ENCODE results near the gene MIOS. TPM values are rescaled to one million over a fixed set of nuclear protein-coding genes. Genes with fewer than 3 reads are reported as not detected.

MIOS gene
- total and polyA plus RNA-seq, 2 of the 4 experiments (the other 2 are of a cell fraction) = 10.6 to 32.4 TPM

DNA sequence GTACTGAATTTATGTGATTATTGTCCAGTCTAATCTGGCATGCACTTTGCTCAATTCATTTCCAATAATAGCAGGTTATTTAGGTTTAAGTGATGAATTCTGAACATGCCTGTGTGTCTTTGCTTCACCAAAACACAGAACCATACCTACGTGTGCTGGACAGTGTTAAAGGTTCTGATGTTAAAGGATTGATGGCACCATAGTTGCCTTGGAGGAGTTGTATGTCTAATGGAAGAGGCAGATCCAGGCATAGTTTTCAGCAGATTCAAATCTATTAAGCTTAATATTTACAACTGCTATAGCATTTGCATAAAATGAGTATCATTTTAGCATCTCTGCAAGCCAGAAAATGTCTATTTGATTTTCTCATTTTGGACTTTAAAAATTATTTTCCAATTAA lies 45.8 kb downstream of the MIOS start:
- Histone ChIP-seq H3K9ac (ENCODE audit: low read depth, low read length) (no peak overlapping the region), H4K8ac (ENCODE audit: low read depth in 2 of 2, low read length in 2 of 2) (no peak overlapping the region), H3K27ac (ENCODE audit: insufficient read depth, low read length) (no peak overlapping the region), H4K20me1 (ENCODE audit: insufficient read depth, low read length) (no peaks in the 10 kb centered on the region), H2AK9ac (replicated peaks; ENCODE audit: low read depth, low read length, poor library complexity) (no peak overlapping the region), H3K9me3 (ENCODE audit: control insufficient read depth, insufficient read depth, low read length) (no peaks in the 10 kb centered on the region), H3K36me3 (ENCODE audit: control insufficient read depth, insufficient read depth, low read length) (no peaks in the 10 kb centered on the region), H3K4me3 (ENCODE audit: insufficient read depth, low read depth, low read length) (no peak overlapping the region), H3K4me1 (ENCODE audit: control insufficient read depth, insufficient read depth, low read length) (no peaks in the 10 kb centered on the region), H2BK15ac (ENCODE audit: low read depth, low read length) (no peak overlapping the region), H3K23ac (ENCODE audit: low read depth, low read length) (no peak overlapping the region), H2AFZ (replicated peaks; ENCODE audit: low read length, poor library complexity) (no peak overlapping the region), H3K27me3 (ENCODE audit: control insufficient read depth, insufficient read depth, low read length) (no peaks in the 10 kb centered on the region), H3K18ac (ENCODE audit: low read depth, low read length) (no peak overlapping the region), H2BK5ac (ENCODE audit: low read depth, low read length, poor library complexity, severe bottlenecking) (no peak overlapping the region), H2BK120ac (ENCODE audit: low read depth, low read length) (no peak overlapping the region), H3K4me2 (ENCODE audit: low read depth, low read length) (no peak overlapping the region), H3K56ac (ENCODE audit: extremely low read depth, insufficient read depth, low read length) (no peak overlapping the region), H4K5ac (ENCODE audit: low read depth, low read length) (no peak overlapping the region), H3K4ac (ENCODE audit: low read depth, low read length) (no peak overlapping the region), H3K79me1 (ENCODE audit: low read depth in 1 of 2, low read length in 2 of 2) (no peaks in the 10 kb centered on the region), H4K91ac (ENCODE audit: insufficient read depth, low read depth, low read length) (no peak overlapping the region), H3K9me1 (ENCODE audit: insufficient read depth, low read length) (no peaks in the 10 kb centered on the region), H2BK20ac (ENCODE audit: low read depth, low read length) (no peak overlapping the region), H2AK5ac (ENCODE audit: low read depth, low read length) (no peak overlapping the region), H3K14ac (replicated peaks; ENCODE audit: low read depth, low read length) (no peak overlapping the region)
- intact Hi-C loops (cut with micrococcal nuclease) (no loop called here), dilution Hi-C loops (cut with HindIII; ENCODE audit: low sequenced_read_pairs, unreplicated experiment) (no loop called here), in situ Hi-C loops (cut with MboI; ENCODE audit: low sequenced_read_pairs) (no loop called here)
- ChIA-PET POLR2A (ENCODE audit: unreplicated experiment) (no interaction called here), CTCF (no interaction called here)
- no CpG with 5 or more reads among the region's 1 CpG for WGBS, 2 experiments (ENCODE audit: extremely low coverage in 2 of 2, insufficient read length in 1 of 2)
- DNase-seq (no peak), ATAC-seq (ENCODE audit: low read depth) (no peak)
- TF ChIP-seq MXI1 (IDR thresholded peaks at IDR 0.05; ENCODE audit: borderline replicate concordance, low read depth, low read length) (no peak), RAD21 (IDR thresholded peaks at IDR 0.05; ENCODE audit: low read length) (no peak), FOS (IDR thresholded peaks at IDR 0.05; ENCODE audit: low read depth, low read length) (no peak), CEBPB (IDR thresholded peaks at IDR 0.05; ENCODE audit: low read depth, low read length) (no peak), MAZ (IDR thresholded peaks at IDR 0.05; ENCODE audit: borderline replicate concordance, low read depth, low read length) (no peak), BHLHE40 (IDR thresholded peaks at IDR 0.05; ENCODE audit: low read depth, low read length) (no peak), RFX5 (IDR thresholded peaks at IDR 0.05; ENCODE audit: low read depth, low read length) (no peak), NFE2L2 (IDR thresholded peaks at IDR 0.05; ENCODE audit: low read depth, low read length) (no peak), SMC3 (IDR thresholded peaks at IDR 0.05; ENCODE audit: low read depth, low read length) (no peak), RCOR1 (IDR thresholded peaks at IDR 0.05; ENCODE audit: insufficient replicate concordance, low read length) (no peak), MAFK (IDR thresholded peaks at IDR 0.05; ENCODE audit: low read depth, low read length) (no peak), POLR2A (IDR thresholded peaks at IDR 0.05; ENCODE audit: low read depth, low read length) (no peak)
- TF ChIP-seq, protein P1, sequence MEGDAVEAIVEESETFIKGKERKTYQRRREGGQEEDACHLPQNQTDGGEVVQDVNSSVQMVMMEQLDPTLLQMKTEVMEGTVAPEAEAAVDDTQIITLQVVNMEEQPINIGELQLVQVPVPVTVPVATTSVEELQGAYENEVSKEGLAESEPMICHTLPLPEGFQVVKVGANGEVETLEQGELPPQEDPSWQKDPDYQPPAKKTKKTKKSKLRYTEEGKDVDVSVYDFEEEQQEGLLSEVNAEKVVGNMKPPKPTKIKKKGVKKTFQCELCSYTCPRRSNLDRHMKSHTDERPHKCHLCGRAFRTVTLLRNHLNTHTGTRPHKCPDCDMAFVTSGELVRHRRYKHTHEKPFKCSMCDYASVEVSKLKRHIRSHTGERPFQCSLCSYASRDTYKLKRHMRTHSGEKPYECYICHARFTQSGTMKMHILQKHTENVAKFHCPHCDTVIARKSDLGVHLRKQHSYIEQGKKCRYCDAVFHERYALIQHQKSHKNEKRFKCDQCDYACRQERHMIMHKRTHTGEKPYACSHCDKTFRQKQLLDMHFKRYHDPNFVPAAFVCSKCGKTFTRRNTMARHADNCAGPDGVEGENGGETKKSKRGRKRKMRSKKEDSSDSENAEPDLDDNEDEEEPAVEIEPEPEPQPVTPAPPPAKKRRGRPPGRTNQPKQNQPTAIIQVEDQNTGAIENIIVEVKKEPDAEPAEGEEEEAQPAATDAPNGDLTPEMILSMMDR (conservative IDR thresholded peaks at IDR 0.05; ENCODE audit: low read depth, low read length) = no peak
- TF ChIP-seq, protein P2, sequence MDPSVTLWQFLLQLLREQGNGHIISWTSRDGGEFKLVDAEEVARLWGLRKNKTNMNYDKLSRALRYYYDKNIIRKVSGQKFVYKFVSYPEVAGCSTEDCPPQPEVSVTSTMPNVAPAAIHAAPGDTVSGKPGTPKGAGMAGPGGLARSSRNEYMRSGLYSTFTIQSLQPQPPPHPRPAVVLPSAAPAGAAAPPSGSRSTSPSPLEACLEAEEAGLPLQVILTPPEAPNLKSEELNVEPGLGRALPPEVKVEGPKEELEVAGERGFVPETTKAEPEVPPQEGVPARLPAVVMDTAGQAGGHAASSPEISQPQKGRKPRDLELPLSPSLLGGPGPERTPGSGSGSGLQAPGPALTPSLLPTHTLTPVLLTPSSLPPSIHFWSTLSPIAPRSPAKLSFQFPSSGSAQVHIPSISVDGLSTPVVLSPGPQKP (IDR thresholded peaks at IDR 0.05; ENCODE audit: borderline replicate concordance, low read depth, low read length) = no peak
- BruUV-seq (replicated peaks) = no TSS peak
